Measurements from ENCODE around the gene CTNNB1. TPM values are rescaled to one million over a fixed set of nuclear protein-coding genes. Genes with fewer than 3 reads are reported as not detected.
A peak's percentile ranks its signal among the peaks of the same experiment; 100 is the strongest.
"Not testable (repeated sequence)": the region's sequence is repeated elsewhere in the genome, so short reads cannot be mapped to it uniquely, and the experiment has no call there.

Gene CTNNB1
- total RNA-seq, 1 donor from 2014 or later, result 834 TPM

- no peak for DNase-seq (ENCODE audit: extremely low read depth, low read depth, low spot score)
Measured at GRCh38 chr3:41248525-41248924, 49.2 kb downstream of the CTNNB1 start.

- no peak for DNase-seq (ENCODE audit: extremely low read depth, low read depth, low spot score)
Measured at GRCh38 chr3:41249318-41249717, 50.0 kb downstream of the CTNNB1 start.

DNA sequence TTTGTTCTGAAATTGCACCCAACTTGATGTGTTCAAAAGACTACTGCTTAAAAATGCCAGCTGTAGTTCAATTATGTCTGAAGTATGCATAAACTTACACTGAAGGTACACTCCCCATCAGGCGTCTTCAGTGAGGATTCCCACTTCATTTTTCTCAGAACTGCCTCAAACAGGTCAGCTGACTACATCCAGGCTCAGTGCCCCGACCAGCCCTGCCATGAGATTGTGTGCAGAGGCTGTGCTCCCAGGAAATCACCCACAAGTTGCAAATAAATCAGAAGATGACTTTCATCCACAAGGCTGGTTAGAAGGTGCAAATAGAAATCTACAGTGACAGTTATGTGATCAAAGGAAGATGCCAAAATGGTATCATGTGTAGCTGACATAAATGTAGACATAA is 51.5 kb downstream of the CTNNB1 start:
- no peak for DNase-seq (ENCODE audit: extremely low read depth, low read depth, low spot score)

- DNase-seq (ENCODE audit: extremely low read depth, low read depth, low spot score), result no peak
Measured at GRCh38 chr3:41251593-41251992, 52.3 kb downstream of the CTNNB1 start.

DNA sequence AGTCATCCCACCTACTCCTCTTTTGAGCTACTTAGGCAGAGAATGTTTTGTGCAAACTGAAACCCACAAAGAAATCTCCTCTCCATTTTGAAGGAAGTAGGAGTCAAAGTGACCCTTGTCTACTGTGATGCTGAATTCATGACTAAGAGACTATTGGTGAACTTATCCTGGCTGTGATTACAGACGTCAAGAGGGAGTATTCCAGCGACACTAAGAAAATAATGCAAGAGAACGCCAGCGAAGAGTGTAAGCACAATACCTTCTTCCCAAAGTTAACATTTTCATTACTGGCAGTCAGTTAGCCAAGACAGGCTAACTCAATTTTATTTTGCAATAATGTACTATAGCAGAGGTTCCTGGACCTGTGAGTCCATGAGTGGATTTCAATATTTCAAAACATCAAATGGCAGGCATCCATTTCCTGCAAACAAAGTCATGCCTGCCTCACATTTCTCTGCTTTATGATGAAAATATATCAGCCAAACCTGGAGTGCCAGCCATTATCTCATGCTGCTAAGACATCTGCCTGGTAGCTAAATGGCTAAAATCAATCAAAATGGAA is 59.0 kb downstream of the CTNNB1 start:
- no peak for DNase-seq (ENCODE audit: extremely low read depth, low read depth, low spot score)

- DNase-seq (ENCODE audit: extremely low read depth, low read depth, low spot score), result no peak
Measured at GRCh38 chr3:41259449-41260062, 60.3 kb downstream of the CTNNB1 start.

DNA sequence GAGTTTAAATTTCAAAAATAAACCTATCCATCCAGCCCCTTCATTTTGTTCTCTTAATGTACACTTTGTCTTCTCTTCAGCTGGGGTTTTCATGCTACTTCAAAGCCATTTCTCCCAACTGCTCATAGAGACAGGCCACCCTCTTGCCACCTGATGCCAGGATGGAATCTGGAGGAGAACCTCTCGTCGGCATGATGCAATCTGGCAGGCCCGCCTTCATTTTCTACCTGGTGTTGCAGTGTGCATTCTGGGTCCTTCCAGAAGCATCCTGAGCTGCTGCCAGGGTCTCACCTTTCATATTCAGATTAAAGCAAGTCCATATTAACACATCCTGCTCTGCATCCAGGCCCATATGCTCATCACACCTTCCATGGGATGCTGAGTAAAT is 60.8 kb downstream of the CTNNB1 start:
- DNase-seq (ENCODE audit: extremely low read depth, low read depth, low spot score), result no peak

GRCh38 chr3:41265011-41265545 is 65.8 kb downstream of the CTNNB1 start:
- DNase-seq (ENCODE audit: extremely low read depth, low read depth, low spot score), result no peak

GRCh38 chr3:41265823-41266273 is 66.5 kb downstream of the CTNNB1 start:
- DNase-seq (ENCODE audit: extremely low read depth, low read depth, low spot score), result no peak

GRCh38 chr3:41267975-41268640 is 68.8 kb downstream of the CTNNB1 start:
- peak; percentile 36 for DNase-seq (ENCODE audit: extremely low read depth, low read depth, low spot score)

DNA sequence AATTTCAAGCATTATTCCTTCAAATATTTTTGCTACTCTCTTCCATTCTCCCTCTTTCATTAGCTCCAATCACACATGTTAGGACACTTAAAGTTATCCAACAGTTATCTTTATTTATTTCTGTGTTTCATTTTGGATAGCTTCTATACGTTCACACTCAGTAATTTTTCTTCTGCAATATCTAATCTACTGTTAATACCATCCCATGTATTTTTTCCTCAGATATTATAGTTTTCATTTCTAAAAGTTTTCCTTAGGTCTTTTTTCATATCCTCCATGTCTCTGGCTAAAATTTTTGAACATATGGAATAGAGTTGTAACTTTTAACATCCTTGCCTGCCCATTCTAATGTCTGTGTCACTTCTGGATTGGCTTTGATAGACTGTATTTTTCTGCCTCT is 73.4 kb downstream of the CTNNB1 start:
- DNase-seq (ENCODE audit: extremely low read depth, low read depth, low spot score), result no peak

- DNase-seq (ENCODE audit: extremely low read depth, low read depth, low spot score), result no peak
Measured at GRCh38 chr3:41274944-41275668, 75.8 kb downstream of the CTNNB1 start.

GRCh38 chr3:41276191-41276590 is 76.9 kb downstream of the CTNNB1 start:
- no peak for DNase-seq (ENCODE audit: extremely low read depth, low read depth, low spot score)

GRCh38 chr3:41277790-41278465 is 78.6 kb downstream of the CTNNB1 start:
- DNase-seq (ENCODE audit: extremely low read depth, low read depth, low spot score), result no peak

GRCh38 chr3:41284934-41285333 is 85.6 kb downstream of the CTNNB1 start:
- not testable (repeated sequence) for DNase-seq (ENCODE audit: extremely low read depth, low read depth, low spot score)

DNA sequence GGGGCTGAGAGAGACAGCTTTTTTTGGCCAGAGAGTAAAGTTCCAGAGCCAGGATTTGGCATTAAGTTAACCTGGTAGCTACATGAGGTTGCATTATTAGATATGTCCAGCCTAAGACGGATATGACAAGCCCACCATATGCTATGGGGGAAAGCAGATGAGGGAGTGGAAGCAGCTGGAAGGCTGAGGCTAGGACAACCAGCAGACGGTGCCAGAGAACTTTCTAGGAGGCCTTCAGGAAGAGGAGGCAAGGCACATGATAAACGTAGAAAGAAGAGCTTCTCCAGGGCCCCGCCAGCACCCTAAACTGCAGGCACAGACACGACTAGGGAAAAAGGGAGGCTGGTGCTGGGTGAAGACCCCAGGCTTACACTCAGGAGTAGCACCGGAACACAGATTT is 87.0 kb downstream of the CTNNB1 start:
- DNase-seq (ENCODE audit: extremely low read depth, low read depth, low spot score), result no peak

GRCh38 chr3:41288785-41289184 is 89.5 kb downstream of the CTNNB1 start:
- DNase-seq (ENCODE audit: extremely low read depth, low read depth, low spot score), result no peak
